HFF-Myc (cell line): ENCODE results near the gene KPNB1.

Experiments used
- DNase-seq: peaks from one replicate; pipeline ENCODE4 v3.0.0-alpha.2; 2011; ENCODE audit warnings: low read depth; ENCODE audit errors: extremely low read depth
- H3K4me3 ChIP-seq: replicated peaks from 2 replicates; pipeline ENCODE4 v1.5.1; 2011; ENCODE audit warnings: low read depth, mild to moderate bottlenecking, control low read depth, low read length
- CTCF ChIP-seq: IDR thresholded peaks from 2 replicates; pipeline ENCODE4 v1.5.1; 2012; ENCODE audit warnings: mild to moderate bottlenecking, low read depth, low read length, control low read depth; ENCODE audit errors: missing control alignments

The KPNB1 gene

DNA sequence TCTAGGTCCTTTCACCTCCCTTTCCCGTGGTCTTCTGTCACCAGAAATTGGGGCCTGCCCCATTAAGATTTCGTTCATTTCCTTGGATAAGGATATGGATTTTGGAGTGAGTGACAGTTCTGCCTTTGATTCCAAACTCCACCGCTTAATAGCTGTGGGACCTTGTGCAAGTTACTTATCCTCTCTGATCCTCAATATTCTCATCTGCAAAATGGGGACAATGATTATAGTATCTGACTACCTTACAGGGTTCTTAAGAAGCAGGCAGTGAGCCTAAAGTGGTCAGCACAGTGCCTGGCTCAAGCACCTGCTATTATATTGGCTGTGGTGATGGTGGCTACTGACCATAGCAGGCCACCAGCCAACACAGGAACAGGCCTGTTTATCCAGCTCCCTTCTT is 59.9 kb downstream of the KPNB1 start:
- DNase-seq, result no peak
- no peak overlapping the region for H3K4me3 ChIP-seq
- no peak for TF ChIP-seq CTCF

- no peak for TF ChIP-seq CTCF
- no peak for DNase-seq
- H3K4me3 ChIP-seq, result no peak overlapping the region
These were observed 61.8 kb downstream of the KPNB1 start for GRCh38 chr17:47711366-47712099.

DNA sequence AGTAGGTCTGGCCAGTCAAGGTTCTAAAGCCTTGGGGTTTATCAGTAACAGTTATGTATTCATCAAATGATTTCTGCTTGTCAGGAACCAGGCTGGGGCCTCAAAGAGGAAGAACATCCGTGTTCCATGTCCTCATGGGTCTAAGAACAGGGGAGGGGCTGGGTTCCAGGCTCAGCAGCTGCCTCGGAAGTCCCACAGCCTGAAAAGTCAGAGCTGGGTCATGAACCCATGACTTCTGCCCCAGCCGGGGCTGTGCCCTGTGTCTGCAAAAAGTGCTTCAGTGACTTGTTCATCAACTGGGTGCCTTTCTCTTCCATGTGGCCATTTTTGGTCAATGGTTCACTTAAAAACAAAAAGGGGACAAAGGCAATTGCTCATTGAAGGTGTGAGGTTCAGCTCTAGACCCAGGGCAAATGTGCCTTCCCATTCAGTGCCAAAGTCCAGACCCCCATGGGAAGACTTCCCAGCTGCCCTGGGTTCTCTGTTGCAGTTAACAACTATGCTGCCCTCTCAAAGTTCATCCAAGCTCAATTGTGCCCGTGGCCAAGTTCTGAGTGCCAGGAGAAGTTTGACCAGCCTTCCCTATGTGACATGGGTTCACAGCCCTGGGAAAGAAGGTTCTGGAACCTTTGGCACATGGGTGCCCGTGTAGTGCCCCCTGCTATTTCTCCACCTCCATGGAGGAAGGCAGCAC is 62.8 kb downstream of the KPNB1 start:
- no peak for TF ChIP-seq CTCF
- no peak for DNase-seq
- no peak overlapping the region for H3K4me3 ChIP-seq

- no peak for TF ChIP-seq CTCF
- DNase-seq, result no peak
These were observed 64.4 kb downstream of the KPNB1 start for GRCh38 chr17:47713980-47714700.

DNA sequence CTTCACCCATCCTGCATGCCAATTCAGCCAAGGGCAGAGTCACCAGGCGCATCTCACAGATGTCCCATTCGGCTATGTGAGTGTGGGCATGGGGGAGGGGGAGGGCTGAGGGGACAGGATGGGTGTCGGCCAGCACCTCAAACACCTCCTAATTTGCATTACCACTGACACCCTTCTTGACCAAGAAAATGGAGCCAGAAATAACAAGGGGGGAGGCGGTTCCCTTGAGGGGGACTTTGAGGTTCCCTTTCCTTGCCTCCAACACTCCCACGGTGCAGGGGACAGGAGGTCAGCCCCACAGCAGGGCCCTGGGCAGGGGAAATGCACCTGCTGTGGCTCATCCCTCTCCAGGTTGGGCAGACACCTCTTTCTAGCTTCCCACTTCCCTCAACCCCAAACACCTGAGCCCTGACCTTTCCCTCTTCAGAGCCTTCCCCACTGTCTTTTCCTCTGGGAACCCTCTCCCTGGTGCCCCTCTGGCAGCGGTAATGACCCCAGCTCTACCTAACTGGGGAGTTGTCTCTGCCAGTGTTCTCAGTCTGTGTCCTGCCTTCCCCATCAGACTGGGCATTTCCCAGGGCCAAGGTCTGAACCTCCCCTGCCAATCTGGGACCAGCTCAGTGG is 65.2 kb downstream of the KPNB1 start:
- no peak for TF ChIP-seq CTCF
- no peak for DNase-seq
- H3K4me3 ChIP-seq, result no peak overlapping the region

More at GRCh38 chr17:47713980-47714700, 64.4 kb downstream of the KPNB1 start:
- no peak overlapping the region for H3K4me3 ChIP-seq

DNA sequence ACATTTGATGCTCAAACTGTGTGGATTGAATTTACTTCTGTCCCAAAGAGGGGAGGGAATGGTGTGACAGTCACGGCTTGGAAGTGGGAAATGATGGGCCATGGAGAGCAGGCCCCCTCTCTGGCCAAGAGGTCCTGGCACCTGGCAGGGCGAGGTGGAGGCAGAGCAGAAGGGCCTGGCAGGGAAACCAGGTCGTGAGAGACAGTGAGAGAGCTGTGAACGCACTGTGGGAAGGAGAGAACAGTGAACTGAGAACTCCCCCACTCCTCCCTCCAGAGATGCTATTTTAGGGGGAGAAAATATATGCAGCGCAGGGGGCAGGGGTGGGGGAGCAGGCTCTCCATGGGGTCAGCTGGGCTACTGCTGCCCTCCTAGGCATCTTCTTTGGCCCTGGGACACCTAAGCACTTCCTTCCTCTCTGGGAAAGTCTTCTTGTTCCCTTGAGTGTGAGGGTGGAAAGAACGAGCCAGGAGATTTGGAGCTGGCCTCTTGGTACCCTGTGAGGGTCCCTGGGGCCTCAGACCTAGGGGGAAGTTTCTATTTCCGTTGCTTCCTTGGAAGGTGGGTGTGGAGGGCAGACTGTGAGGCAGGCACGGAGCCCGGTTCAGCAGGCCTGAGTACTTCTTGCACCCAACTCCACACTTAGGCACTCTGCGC is 66.1 kb downstream of the KPNB1 start:
- H3K4me3 ChIP-seq, result no peak overlapping the region
- no peak for TF ChIP-seq CTCF
- DNase-seq, result no peak
